ENCODE results near the gene PILRA.

The PILRA gene

DNA sequence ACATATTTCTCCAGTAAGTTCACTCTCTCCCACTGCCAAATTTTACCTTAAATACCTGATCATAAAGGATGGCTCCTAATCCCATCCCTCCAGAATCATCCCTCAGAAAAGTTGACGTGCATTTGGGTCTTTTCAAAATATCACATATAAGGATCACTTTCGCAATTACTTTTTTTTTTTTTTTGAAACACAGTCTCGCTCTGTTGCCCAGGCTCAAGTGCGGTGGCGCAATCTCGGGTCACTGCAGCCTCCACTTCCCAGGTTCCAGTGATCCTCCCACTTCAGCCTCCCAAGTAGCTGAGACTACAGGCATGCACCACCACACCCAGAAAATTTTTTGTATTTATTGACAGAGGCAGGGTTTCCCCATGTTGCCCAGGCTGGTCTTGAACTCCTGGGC is 37.8 kb downstream of the PILRA start:
- no peak for DNase-seq (ENCODE audit: low spot score)

DNA sequence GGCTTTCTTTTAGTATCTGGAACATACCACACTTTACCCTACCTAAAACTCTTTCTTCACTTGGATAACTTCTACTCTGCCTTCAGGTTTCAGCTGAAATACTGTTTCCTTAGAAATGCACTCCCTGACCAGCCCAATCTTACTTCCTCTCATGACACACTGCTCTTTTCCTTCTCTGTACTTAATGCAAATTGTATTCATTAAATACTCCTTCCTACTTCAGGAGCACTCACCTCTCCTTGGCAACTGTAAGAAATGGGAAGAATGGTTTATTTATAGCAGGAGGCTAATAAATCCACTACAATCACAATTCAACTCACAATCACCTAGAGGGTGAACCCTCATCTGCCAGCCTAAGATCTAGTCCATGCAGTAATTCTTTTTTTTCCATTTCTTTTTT is 40.1 kb downstream of the PILRA start:
- DNase-seq (ENCODE audit: low spot score), result no peak

DNA sequence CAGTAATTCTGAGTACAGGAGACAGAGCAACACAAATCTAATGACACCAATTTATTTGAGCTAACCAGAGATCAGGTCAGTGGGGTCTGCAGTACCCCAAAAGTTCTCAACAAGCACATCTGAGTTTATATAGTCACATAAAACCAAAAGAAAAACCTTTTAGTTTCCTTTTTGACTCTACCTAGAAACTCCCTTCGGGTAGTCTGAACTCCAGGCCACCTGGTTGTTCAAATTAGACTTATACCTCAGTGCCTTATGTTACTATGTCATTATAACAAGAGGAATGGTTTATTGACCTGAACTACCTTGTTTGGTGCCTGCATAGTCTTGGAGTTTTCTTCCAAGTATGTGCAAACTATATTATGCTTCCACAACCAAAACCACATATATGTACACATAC is 40.6 kb downstream of the PILRA start:
- no peak for DNase-seq (ENCODE audit: low spot score)

DNA sequence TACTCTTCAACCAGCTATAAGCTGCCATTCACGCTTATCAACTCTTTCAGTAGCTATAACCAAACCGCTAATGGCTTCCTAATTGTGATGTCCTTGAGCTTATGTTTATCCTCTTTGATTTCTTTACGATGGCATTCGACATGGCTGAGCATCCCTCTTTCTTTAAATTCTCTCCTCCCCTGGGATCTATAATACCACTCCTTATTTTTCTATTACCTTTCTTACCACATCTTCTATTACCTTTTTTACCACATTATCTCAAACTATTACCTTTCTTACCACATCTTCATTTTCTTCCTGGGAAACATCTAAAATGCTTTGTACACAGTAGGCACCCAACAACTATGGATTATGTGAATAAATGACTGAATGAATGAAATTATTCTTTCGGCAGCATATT is 42.2 kb downstream of the PILRA start:
- DNase-seq (ENCODE audit: low spot score), result no peak

DNA sequence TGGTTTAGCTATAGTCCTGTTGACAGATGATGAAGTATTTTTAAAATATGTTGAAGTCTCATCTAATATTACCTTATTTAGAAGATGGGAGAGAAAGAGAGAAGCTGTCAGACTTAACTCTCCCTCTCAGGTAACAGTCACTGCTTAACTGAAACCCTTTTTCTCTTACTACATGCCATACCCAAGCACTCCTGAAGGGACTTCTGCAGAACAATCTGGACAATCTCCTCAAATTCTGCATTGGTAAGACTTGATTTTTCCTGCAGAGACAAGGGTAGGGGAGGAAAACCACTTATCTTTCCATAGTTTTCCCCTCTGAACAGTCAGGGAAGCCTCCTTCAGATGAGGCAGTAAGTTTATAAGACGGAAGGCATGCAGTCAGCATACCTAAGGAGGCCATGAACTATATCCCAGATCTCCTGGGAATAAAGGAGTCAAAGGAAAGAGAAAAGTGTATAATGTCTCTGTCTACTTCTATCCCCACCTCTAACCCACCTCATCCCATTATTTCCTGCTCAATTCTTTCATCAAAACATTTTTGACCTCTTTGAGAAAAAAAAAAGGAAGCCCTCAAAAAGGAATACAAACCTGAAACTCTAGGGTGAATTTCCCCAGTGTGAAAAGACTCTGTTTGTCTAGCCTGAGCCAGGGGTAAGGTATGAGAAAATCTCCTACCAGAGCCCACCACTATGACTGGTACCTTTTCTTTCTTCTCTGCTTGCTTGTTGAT is 45.8 kb downstream of the PILRA start:
- DNase-seq (ENCODE audit: low spot score), result no peak

DNA sequence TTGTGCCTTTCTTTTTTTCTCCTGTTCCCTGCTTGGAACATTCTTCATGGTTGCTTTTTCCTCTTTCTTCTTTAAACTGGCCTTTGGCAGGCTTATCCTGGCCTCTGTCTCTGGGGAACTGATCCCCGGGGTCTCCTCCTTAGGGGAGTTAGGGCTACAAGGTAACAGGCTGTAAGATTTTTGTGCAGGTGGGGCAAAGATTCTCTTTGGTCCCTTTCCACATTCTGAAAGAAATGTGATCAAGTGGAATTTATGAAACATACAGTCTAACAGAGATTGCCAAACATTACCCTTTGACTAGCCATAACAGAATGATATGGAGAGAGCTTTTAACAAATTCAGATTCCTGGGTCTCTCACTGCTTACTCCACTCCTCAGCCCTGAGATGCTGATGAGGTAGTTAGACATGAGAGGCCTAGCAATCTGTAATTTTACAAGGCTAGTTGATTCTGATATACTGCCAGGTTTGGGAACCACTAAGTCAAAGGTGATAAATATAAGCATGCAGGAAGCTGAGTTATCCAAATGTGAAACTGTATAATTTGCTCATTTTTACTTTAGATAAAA is 46.5 kb downstream of the PILRA start:
- no peak for DNase-seq (ENCODE audit: low spot score)

DNA sequence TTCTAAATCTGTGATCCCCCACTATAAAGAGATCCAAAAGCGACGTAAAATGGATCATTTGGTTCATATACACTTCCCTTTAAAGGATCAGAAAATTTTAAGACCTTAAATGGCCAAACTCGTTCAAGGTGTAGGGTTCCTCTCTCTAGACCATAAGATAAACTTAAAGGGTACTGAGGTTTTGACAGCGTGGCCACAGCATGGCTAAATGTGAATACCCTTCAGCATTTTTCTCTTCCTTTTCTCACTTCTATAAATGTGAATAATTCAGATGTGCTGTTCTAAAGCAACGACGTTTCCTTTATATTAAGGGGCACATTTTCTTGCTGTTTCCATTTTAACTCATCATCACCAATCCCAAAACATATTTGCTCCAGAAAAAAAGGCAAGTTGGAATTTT is 50.0 kb downstream of the PILRA start:
- no peak for DNase-seq (ENCODE audit: low spot score)

DNA sequence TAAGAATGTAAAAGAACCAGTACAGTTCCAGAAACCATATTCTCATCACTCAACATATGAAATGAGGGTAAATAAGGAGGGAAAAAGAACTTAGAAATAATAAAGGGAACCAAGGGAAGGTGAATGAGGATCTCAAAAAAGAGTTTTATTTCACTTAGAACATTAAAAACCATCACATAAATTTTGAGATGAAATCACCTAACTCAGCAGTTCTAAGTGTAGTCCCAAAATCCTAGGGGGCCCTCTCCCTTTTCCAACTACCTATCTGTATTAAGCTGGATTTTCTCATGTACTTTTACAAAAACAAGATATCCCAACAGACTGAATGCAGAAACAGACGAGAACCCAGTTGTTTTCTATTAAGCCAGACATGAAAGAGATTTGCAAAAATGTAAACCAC is 52.1 kb downstream of the PILRA start:
- no peak for DNase-seq (ENCODE audit: low spot score)

DNA sequence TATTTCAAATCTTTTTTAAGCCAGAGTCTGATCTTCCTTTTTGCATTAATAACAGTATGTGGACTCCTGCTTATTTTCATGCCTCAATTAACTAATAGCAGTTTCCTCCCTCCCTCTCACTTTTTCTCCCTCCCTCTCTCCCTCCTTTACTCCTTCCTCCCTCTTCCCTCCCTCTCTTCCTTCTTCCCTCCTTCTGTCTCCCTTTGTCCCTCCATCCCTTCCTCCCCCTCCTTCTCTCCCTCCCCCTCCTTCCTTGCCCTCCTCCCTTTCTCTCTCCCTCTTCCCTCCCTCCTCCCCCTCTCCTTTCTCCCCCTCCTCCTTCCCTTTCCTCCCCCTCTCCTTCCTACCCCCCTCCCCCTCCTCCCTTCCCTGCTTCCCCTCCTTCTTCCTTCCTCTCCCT is 53.2 kb downstream of the PILRA start:
- no peak for DNase-seq (ENCODE audit: low spot score)

DNA sequence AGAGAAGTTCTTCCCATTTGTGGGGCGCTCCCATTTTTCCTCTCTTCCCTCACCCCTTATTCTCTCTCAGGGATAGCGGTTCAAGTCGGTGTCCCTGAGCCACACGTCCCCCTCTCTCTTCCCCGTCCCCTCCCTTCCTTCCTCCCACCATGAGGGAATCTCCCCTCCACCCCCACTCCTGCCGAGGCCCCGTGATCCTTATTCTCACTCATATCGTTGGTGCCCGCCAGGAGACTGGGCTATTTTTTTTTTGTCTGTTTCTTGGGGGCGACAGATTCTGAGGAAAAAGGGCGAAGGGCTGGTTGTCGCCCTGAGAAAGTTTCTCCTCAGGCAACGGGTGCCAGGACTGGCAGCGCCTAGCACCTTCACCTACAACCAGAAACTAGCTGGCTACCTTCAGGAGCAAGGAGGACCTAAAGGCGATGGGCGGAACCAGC is 54.5 kb downstream of the PILRA start:
- no peak for DNase-seq (ENCODE audit: low spot score)

DNA sequence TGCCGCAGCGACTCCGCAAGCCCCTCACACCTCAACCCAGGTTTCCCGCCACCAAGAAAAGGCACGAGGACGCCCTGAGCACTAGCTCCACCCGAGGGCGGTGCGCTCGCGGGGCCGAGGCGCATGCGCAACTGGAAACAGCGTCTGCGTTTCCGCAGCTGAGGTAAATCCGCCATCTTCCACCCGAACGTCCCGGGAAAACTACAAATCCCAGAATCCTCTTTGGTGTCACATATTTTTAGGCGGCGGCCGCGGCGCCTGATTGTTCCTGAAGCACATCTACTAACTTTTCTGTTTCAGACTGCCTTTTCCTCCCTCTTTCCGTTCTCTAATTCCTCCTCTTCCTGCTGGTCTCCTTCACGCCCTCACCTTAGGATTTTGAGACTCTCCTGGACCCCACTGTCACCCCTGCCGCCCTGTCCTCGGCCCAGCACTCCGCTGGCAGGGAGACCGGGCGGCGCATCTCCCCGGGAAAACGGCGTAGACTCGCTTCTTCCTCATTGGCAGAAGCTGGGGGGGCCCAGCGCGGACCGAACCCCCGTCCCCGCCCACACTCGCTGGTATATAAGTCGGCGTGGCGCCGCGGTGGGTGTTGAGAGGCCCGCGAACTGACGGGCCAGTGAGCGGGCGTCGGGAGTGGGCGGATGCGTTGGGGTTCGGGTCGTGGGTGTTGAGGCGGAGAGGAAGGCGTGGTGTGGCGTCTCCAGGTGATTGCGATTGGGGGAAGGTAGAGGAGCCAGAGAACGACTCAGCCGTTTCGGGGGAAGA is 55.1 kb downstream of the PILRA start, which contains the start of gene ZCWPW1:
ZCWPW1 (minus strand) TSS at position 505 of the 768 bp plus-strand sequence. CDS start 8,054 bp downstream, outside the sequence.
- DNase-seq (ENCODE audit: low spot score), result peak; percentile 97

DNA sequence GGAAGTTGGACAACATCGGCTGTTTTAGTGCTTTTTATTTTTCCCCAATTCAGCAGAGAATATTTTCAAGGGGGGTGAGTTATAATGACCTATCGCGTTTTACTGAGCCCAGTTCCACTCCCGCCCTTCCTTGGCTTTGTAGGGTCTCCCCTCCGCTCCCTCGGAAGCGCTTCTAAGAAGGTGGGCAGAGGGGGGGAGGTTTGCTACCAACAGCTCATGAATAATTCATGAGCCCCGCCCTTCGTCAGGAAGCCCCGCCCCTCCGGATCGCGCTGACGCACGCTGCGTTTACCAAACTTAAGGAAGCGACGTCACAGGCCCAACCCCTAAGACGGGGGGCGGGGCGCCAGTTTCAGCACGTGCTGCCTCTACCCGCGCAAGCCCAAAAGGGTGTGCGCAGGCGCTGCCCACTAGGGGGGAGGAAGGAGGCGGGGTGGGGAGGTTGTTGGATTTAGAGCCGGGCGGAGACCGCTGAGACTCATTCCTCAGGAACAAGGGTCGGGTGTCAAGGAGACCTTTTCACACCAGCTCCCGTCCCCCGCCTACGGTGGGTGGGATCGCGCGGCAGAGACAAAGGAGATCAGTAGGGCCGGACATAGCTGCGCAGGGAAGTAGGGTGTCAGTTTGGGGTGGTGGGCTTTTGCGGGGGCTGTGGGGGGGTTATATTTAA is 55.8 kb downstream of the PILRA start:
- peak; percentile 99 for DNase-seq (ENCODE audit: low spot score)

DNA sequence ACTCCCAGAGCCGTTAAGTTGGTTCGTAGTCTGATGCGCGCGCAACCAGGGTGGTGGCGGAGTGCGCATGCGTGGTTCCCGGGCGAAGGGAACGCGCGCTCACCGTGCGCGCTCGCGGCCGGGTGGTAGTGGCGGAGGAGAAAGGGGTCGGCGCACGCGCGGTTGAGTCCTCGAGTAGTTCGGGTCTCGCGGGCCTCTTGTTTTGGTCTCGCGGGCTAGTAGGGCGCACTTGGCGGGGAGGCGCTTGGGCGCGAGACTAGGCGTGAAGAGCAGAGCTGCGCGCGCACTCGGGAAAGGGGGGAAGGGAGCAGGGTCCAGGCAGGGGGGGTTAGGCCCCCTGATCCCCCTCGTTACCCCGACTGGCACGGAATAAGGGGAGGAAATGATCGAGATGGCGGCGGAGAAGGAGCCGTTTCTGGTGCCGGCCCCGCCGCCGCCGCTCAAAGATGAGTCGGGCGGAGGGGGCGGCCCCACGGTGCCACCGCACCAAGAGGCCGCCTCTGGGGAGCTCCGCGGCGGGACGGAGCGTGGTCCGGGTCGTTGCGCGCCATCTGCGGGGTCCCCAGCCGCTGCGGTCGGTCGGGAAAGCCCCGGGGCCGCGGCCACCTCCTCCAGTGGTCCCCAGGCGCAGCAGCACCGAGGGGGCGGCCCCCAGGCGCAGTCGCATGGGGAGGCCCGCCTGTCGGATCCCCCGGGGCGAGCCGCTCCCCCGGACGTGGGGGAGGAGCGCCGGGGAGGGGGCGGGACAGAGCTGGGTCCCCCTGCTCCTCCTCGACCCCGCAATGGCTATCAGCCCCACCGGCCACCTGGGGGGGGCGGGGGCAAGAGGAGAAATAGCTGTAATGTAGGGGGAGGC is 56.6 kb downstream of the PILRA start, which contains the start of gene MEPCE:
MEPCE (plus strand) TSS at position 195 of the 856 bp plus-strand sequence; CDS start at position 383, 188 bp downstream.
- peak; percentile 90 for DNase-seq (ENCODE audit: low spot score)

DNA sequence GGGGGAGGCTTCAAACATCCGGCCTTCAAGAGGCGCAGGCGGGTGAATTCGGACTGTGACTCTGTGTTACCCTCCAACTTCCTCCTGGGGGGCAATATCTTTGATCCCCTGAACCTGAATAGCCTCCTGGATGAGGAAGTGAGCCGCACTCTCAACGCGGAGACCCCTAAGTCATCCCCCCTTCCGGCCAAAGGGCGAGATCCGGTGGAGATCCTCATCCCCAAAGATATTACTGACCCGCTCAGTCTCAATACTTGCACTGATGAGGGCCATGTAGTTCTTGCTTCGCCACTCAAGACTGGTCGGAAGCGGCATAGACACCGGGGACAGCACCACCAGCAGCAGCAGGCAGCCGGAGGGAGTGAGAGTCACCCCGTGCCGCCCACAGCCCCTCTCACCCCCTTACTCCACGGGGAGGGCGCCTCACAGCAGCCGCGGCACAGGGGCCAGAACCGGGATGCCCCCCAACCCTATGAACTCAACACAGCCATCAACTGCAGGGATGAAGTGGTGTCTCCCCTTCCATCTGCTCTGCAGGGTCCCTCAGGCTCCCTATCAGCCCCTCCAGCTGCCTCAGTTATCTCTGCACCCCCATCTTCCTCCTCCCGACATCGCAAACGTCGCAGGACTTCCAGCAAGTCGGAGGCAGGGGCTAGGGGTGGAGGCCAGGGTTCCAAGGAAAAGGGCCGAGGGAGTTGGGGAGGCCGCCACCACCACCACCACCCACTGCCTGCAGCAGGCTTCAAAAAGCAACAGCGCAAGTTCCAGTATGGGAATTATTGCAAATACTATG is 57.4 kb downstream of the PILRA start:
- peak; percentile 30 for DNase-seq (ENCODE audit: low spot score)

DNA sequence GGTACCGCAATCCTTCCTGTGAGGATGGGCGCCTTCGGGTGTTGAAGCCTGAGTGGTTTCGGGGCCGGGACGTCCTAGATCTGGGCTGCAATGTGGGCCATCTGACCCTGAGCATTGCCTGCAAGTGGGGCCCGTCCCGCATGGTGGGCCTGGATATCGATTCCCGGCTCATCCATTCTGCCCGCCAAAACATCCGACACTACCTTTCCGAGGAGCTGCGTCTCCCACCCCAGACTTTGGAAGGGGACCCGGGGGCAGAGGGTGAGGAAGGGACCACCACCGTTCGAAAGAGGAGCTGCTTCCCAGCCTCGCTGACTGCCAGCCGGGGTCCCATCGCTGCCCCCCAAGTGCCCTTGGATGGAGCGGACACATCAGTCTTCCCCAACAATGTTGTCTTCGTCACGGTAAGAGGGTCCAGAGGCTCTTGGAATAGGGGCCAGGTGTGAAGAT is 58.0 kb downstream of the PILRA start:
- no peak for DNase-seq (ENCODE audit: low spot score)

DNA sequence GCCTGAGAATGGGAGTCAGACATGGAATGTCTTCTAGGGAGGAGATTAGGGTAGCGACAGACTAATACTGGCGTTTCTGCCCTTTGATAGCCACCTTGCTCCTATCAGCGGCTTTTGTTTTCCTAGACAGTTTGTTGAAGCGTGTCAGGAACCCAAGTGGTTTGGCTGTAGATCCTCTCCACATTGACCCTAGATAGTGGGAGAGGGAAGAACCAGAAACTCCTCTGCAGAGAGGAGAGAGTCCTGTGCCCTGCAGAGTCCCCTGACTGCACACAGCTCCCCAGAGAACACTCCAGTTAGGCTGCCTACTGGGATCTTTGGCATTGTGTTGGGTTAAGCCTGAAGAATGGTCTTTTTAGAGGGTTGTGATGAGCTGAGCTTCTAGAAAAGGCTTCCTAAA is 58.8 kb downstream of the PILRA start:
- no peak for DNase-seq (ENCODE audit: low spot score)

DNA sequence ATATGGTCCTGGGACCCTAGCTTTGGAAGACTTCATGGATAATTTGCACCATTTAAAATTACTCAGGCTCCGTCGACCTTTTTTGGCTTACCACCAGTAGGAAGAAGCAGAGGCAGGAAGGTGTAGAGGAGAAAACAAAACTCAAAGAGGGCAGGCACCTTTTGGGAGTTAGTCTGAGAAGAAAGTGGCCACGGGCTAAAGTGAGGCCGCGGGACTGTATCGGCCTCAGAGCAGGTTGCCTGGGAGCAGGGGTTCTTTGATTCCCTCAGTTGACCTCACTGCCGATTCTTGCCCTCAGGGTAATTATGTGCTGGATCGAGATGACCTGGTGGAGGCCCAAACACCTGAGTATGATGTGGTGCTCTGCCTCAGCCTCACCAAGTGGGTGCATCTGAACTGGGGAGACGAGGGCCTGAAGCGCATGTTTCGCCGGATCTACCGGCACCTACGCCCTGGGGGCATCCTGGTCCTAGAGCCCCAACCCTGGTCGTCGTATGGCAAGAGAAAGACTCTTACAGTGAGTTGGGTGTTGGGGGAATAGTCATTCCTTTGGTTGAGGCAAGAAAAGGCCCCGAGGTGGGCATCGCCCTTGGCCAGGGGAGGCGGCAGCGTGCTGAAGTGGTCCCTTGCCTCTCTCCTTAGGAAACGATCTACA is 59.5 kb downstream of the PILRA start:
- no peak for DNase-seq (ENCODE audit: low spot score)

DNA sequence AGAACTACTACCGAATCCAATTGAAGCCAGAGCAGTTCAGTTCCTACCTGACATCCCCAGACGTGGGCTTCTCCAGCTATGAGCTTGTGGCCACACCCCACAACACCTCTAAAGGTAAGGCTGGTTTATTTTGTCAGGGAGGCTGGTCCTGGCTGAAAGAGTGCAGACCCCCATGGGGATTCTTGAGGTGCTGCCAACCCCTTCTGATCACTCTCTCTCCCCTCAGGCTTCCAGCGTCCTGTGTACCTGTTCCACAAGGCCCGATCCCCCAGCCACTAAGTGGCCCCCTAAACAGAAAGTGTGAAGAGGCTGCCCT is 59.9 kb downstream of the PILRA start:
- no peak for DNase-seq (ENCODE audit: low spot score)

DNA sequence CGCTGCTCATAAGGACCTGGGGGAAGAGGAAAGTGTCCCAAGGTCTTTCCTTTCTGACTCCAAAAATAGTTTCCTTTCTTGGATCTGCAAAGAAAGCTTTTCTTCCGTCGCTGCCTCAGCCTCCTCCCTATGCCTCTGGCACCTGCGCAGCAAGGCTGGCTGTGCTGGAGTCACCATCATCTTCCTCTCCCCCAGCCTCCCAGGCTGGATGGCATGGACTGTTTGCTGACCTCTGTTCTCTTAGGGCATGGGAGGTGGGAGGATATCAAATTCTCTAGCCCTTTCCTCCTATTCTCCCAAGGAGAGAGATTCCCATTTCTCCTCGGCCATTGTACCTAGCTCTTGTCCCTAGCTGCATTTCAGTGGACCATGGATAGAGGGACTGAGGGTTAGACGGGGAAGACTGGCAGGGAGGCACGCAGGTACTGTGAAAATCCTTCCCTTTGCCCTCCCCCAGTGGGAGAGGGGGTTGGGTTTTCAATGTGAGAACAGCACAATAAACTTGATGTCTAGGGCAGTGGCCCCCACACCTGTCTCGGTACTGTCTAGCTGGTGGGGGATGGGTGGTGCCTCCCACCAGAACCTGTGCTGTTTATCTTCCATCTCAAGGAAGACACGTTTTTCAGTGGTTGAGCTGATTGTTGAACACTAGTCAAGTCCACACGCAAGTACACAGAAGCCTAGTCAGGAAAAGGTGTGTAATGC is 60.5 kb downstream of the PILRA start:
- DNase-seq (ENCODE audit: low spot score), result no peak
